Testis (tissue), 3 donors: ENCODE data around the gene LTA4H. TPM values are rescaled to one million over a fixed set of nuclear protein-coding genes. Genes with fewer than 3 reads are reported as not detected.
A peak's percentile ranks its signal among the peaks of the same experiment; 100 is the strongest.

Source experiments
- DNase-seq: peaks from one replicate; pipeline ENCODE4 v3.0.0-alpha.2; 2019
- H3K27ac ChIP-seq, 2 donors: fragments of 200-600 bp; sonication (generic); one replicate each; pipeline ENCODE4 v1.5.1; 2019
- H3K27me3 ChIP-seq: fragments of 200-600 bp; sonication (generic); one replicate; pipeline ENCODE4 v1.5.1; 2019
- H3K36me3 ChIP-seq: fragments of 200-600 bp; sonication (generic); one replicate; pipeline ENCODE4 v1.5.1; 2017; ENCODE audit warnings: low read depth; ENCODE audit errors: missing control alignments
- H3K4me1 ChIP-seq: fragments of 200-600 bp; sonication (generic); one replicate; pipeline ENCODE4 v1.5.1; 2019
- H3K4me3 ChIP-seq, 2 donors: fragments of 200-600 bp; sonication (generic); one replicate each; pipeline ENCODE4 v1.5.1; 2017 to 2019
- H3K9me3 ChIP-seq: fragments of 200-600 bp; sonication (generic); one replicate; pipeline ENCODE4 v1.5.1; 2017
- CTCF ChIP-seq, 3 experiments: fragments of 450-650 bp in 2 of 3; fragments of 200-600 bp in 1 of 3; sonication (generic) in 1 of 3; IDR thresholded peaks; one replicate each; pipeline ENCODE4 v1.5.1; 2016 to 2019; ENCODE audit warnings: antibody characterized with exemption in 3 of 3, mild to moderate bottlenecking in 2 of 3, moderate library complexity in 1 of 3
- POLR2A ChIP-seq: fragments of 450-650 bp; IDR thresholded peaks from one replicate; pipeline ENCODE4 v1.6.1; 2017; ENCODE audit warnings: antibody characterized with exemption, mild to moderate bottlenecking, moderate library complexity
- WGBS, 2 donors: methylation state at CpG; one replicate each; pipeline ENCODE4 v1.1.5; 2018; 5-methylcytosine and 5-hydroxymethylcytosine counted together
- intact Hi-C: fragments of 100-400 bp; cut with DNase I; formaldehyde crosslinking; loops from one replicate; pipeline ENCODE4 v1.15.1; 2023; ENCODE audit warnings: low total_unique reads
- polyA plus RNA-seq: library from polyadenylated mRNA; stranded (reverse); fragments of 350-450 nt; fragmentation: Illumina TruSeq; extraction: RNeasy Lipid Tissue Mini Kit (QIAGEN cat#74804); gene quantifications from one replicate; pipeline ENCODE4 v1.2.3, GENCODE V29; 2014; ENCODE audit warnings: low read depth, low replicate concordance; ENCODE audit not compliant: insufficient read depth
- total RNA-seq, 2 donors: library from RNA; depleted of rRNA; stranded (reverse); fragments of >200 nt; gene quantifications; one replicate each; pipeline ENCODE4 v1.2.3, GENCODE V29; 2016

Gene LTA4H
- total and polyA plus RNA-seq, 3 donors from 2014 or later, result 41.5 to 62.5 (median 44.4) TPM

GRCh38 chr12:95999484-95999883, 35.9 kb downstream of the LTA4H start:
- intact Hi-C loops, result no loop called here
- H3K9me3 ChIP-seq, result no peaks in the 10 kb centered on the region
- no peak for TF ChIP-seq POLR2A
- no peaks in the 10 kb centered on the region for H3K36me3 ChIP-seq
- H3K4me1 ChIP-seq, result no peaks in the 10 kb centered on the region
- no peak overlapping the region for H3K27ac ChIP-seq
- H3K4me3 ChIP-seq, result no peak overlapping the region
- H3K27me3 ChIP-seq, result no peaks in the 10 kb centered on the region
- 87 to 92% methylated on average over 5 of the region's 5 CpGs for WGBS, 2 donors
- DNase-seq, result no peak

- Histone ChIP-seq H3K36me3 (no peaks in the 10 kb centered on the region), H3K4me3 (no peak overlapping the region), H3K4me1 (no peaks in the 10 kb centered on the region), H3K9me3 (no peaks in the 10 kb centered on the region), H3K27ac (no peak overlapping the region), H3K27me3 (no peaks in the 10 kb centered on the region)
- TF ChIP-seq CTCF (IDR thresholded peaks at IDR 0.05) (peak in 2 of 3 experiments; percentile 42 to 51), POLR2A (no peak)
- 31 to 40% methylated on average over 7 of the region's 7 CpGs for WGBS, 2 donors
- DNase-seq, result peak; percentile 52
- intact Hi-C loops, result no loop called here
Measured at GRCh38 chr12:95998611-95999286, 36.6 kb downstream of the LTA4H start.

GRCh38 chr12:95997911-95998510, 37.4 kb downstream of the LTA4H start:
- Histone ChIP-seq H3K27ac (no peak overlapping the region), H3K4me3 (no peak overlapping the region), H3K36me3 (no peaks in the 10 kb centered on the region), H3K9me3 (no peaks in the 10 kb centered on the region), H3K27me3 (no peaks in the 10 kb centered on the region), H3K4me1 (no peaks in the 10 kb centered on the region)
- intact Hi-C loops, result no loop called here
- DNase-seq, result no peak
- WGBS, 2 donors, result 93% methylated on average over 5 of the region's 5 CpGs
- TF ChIP-seq POLR2A (no peak), CTCF (IDR thresholded peaks at IDR 0.05) (no peak)

GRCh38 chr12:95997276-95997675, 38.1 kb downstream of the LTA4H start:
- Histone ChIP-seq H3K27me3 (no peaks in the 10 kb centered on the region), H3K9me3 (no peaks in the 10 kb centered on the region), H3K4me1 (no peaks in the 10 kb centered on the region), H3K4me3 (no peak overlapping the region), H3K27ac (no peak overlapping the region), H3K36me3 (no peaks in the 10 kb centered on the region)
- DNase-seq, result no peak
- intact Hi-C loops, result no loop called here
- 90 to 92% methylated on average over 3 of the region's 3 CpGs for WGBS, 2 donors
- TF ChIP-seq POLR2A (no peak), CTCF (IDR thresholded peaks at IDR 0.05) (no peak)

GRCh38 chr12:95996034-95996658, 39.2 kb downstream of the LTA4H start, which contains the start of gene HAL:
TSS of gene HAL (minus strand) at chr12:95996344. CDS start at chr12:95995910, 434 bp downstream.
- no peaks in the 10 kb centered on the region for H3K9me3 ChIP-seq
- intact Hi-C loops, result no loop called here
- no peak for TF ChIP-seq CTCF (IDR thresholded peaks at IDR 0.05)
- no peak within 1 kb of the TSS for H3K4me3 ChIP-seq
- H3K27ac ChIP-seq, result no peak within 1 kb of the TSS
- H3K36me3 ChIP-seq, result no peaks in the 10 kb centered on the region
- DNase-seq, result no peak
- no peaks in the 10 kb centered on the region for H3K27me3 ChIP-seq
- 72 to 74% methylated on average over 7 of the region's 7 CpGs for WGBS, 2 donors
- H3K4me1 ChIP-seq, result no peaks in the 10 kb centered on the region
